DMS 273 (cell line): ENCODE measurements around the gene AUTS2.

ENCODE experiments used
- DNase-seq: peaks from one replicate; lab custom pipeline; 2025; ENCODE audit not compliant: unreplicated experiment; lab: John Stamatoyannopoulos, UW

AUTS2 gene

DNA sequence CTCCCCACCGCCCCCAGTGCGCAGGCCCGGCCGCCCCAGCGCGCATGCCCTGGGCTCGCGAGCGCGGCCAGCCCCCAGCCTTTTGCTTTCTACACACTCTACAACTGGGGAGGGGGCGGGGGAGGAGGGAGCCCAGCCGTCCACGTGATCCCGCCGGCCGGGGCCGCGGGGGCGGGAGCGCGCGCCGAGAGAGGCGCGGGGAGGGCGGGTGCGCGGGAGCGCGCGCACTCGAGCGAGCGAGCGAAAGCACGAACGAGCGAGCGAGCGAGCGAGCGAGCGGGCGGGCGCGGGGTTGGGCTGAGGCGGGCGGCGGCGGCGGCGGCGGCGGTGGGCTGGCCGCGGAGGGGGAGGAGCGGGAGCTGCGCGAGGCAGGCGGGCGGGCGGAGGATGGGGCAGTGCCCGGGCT lies at the start of gene AUTS2:
AUTS2 (plus strand) TSS at position 395 of the 406 bp plus-strand sequence. CDS start 1,179 bp downstream, outside the sequence.
- peak; percentile 100 for DNase-seq

DNA sequence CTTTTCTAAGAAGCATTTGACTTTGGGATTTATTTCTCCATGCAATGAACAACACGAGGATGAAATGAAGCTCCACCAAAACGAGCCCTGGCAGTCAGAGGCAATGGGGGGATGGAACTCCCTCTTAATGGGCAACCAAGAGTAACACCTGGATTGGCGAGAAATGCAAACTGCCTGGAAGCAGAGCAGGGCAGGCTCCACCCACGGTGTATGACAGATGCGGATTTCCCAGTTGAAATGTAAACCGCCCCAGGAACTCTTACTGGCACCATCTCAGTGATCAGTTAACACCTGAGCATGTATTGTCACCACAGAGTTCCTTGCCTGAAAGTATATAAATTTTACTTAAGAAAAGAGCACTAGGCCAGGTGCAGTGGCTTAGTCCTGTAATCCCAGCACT lies 47.3 kb upstream of the AUTS2 start:
- no peak for DNase-seq

DNA sequence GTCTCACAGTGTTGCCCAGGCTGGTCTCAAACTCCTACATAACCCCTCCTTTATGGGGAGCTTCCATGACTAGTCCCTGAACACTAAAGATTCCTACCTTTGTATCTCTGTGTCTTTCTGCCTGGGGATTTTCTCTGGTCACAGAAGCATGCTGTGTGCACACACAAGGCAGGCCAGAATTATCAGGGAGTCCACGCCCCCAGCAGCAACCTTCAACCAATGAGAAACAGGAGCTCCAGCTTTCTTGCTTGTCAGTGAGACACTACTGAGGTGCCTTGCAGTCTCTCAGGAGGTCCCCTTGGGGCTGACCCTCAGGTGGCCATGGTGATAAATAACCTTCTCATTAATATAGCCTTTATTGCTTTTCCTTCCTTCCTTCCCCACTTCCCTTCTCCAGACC lies 45.1 kb upstream of the AUTS2 start:
- DNase-seq: no peak

DNA sequence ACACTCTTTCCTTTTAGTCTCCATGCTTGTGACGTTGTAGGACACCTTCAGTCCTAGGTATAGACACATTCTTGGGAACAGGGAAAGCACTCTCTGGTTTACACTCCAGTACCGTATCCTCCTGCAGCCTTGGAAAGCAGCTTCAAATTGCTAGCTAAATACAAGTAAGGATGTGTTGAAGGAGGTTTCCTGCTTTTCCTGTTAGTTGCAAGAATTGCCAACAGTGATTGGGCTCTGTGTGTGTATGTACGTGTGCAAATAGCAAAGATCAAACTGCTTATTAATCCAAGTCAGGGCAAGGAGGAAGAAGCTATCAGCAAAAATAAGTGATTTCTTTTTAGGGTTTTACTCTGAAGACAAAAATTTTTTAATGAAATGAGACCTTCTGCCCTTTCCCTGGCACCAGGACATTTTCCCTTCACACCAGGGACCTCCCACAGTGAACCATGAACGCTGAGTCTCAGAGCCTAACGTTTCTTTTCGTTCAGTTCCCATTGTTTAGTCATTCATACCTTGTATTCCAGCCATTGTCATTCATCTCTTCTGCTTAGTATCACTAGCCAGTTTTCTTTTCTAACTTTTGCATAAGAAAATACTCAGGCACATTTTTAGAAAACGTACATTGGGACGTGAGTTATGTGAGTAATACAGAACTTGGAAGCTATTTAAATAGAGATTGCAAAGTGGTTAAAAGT lies 36.9 kb upstream of the AUTS2 start:
- no peak for DNase-seq

DNA sequence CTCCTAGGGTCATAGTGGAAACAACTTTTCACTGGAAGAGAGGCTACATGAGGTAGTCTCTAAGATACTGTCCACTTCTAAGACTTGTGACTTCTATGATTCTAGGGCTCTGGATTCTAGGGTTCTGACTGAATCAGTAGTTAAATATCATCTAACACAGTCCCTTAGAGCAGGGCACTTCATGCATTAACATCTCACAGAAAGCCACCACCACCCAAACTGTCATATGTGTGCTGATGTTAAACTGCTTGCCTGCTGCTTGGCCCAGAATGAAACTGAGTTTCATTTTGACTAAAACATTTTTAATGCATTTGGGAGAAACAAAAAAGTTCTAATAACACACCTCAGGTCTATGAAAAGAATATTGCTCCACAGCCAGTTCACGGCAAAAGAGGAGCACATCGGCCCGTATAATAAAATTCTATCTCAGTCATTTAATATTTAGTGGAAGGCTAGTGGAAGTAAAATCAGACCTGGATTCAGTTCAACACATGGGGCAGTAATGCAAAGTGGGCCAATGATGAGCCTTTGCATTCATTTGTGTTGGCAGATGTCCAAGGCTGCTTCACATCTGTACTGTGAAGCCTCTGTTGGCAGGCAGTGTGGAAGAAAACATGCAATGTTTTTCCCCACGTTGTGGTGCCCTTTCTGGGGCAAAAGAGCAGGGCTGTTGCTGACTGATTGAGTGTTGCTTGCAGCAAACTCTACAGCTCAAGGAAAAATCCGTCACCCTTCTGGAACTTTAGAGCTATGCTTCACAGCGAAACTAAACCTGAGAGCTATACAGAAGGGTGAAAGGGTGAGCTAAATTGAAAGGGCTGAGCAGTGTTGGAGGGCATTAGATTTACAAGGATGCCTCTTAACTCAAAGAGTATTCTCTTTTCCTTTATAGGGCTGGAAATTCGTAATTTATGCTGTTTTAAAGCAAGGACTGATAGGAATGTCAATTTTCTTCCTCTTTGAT lies 33.5 kb upstream of the AUTS2 start:
- DNase-seq: peak; percentile 96

DNA sequence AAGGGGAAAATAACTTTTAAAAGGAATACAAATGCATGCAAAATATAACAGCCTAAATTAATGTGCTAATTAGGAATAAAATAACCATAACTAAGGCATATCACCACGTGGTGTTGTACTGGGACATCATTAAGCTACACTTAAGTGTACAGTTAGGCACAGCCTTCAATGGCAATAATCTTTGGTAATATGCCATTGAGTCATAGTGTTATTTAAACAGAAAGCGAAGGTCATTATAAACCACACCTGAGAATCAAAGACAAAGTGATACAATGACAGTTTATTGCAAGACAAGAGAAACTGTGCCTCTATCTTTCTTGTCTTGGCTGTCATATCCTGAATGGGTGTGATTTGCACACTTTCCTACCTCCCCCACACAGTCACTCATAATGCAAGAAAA lies 30.5 kb upstream of the AUTS2 start:
- DNase-seq: no peak

DNA sequence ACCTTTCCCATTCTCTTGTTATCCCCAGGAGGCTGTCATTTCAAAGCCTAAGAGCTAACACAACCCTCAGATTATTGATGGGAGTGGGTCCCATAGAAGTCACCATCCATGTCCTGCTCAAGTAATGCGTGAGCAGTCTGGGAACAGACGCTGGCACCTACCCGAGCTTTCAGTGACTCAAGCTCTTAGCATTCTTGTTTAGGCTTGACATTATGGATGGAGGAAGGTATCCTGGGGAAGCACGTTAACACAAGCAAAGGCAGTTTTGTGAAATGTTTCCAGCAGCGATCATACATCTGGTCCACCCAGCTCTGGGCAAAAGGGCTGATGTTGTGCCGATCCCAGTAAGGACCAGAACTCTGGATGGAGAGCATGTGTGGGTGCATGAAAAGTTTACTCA lies 30.0 kb upstream of the AUTS2 start:
- no peak for DNase-seq

DNA sequence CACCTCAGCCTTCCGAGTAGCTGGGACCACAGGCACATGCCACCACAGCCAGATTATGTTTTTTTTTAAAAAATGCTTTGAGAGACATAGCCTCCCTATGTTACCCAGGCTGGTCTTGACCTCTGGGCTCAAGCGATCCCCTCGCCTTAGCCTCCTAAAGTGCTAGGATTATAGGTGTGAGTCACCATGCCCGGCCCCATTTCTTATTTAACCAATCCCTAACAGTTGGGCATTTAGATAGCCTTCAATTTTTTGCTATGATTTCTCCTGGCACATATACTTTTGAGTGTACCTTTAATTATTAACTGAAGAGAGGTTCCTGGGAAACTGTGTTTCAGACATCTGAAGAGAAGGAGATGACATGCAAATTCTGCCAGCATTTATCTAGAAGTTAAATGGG lies 22.6 kb upstream of the AUTS2 start:
- DNase-seq: no peak

DNA sequence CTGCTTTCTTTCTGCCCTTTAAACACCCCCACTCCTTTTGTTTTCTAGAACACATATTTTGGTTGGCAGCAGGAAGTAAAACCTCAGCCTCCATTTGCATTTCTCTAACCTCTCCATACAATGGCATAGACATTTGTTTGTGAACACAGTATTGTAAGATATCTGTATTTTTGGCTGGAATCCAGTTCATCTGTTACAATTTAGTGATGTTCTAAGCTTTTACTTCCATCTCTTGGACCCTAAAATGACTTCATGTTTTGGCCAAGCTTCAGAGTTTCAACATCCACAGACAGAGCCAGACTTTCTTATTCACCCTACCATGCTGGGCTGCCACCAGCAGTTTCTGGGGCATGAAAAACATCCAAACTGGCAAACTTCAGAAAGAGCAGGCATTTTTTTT lies 21.1 kb upstream of the AUTS2 start:
- DNase-seq: peak; percentile 14

DNA sequence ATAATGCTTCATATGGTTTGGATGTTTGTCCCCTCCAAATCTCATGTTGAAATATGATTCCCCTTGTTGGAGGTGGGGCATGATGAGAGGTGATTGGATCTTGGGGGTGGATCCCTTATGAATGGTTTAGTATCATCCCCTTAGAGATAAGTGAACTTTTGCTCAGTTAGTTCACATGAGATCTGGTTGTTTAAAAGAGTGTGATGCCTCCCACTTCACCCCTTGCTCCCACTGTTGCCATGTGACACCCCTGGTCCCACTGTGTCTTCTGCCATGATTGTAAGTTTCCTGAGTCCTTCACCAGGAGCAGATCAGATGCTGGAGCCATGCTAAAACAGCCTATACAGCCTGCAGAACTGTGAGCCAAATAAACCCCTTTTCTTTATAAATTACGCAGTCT lies 13.1 kb upstream of the AUTS2 start:
- no peak for DNase-seq

DNA sequence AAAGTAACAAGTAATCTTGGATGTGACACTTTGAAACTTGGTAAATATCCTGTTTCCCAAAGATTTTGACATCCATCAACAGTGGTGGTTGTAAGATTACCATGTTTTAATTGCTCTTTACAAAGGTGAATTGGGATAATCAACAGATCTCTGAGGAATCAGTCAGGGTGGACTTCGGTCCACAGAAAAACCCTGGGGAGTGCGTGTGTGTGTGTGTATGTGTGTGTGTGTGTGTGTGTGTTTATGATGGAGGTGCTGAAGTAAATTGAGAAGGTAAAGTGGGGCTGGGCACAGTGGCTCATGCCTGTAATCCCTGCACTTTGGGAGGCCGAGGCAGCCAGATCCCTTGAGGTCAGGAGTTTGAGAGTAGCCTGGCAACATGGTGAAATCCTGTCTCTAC lies 12.0 kb upstream of the AUTS2 start:
- no peak for DNase-seq

DNA sequence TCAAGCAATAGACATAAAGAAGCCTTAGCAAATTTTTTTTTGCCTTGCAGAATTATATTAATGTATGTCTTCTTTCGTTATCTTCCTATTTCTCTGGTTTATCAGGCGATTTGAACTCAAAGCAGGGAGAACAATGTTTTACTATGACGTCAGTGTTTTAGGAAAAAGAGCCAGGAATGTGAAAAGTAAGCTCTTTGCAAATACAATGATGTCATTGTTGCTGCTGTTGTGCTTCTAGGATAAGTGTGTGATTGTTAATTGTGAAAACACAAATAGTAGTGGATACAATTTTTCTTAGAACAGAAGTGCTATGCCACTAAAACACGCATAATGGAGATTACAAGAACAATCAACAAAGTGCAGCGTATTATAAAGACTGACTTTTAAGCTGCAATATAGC lies 9.5 kb upstream of the AUTS2 start:
- no peak for DNase-seq

DNA sequence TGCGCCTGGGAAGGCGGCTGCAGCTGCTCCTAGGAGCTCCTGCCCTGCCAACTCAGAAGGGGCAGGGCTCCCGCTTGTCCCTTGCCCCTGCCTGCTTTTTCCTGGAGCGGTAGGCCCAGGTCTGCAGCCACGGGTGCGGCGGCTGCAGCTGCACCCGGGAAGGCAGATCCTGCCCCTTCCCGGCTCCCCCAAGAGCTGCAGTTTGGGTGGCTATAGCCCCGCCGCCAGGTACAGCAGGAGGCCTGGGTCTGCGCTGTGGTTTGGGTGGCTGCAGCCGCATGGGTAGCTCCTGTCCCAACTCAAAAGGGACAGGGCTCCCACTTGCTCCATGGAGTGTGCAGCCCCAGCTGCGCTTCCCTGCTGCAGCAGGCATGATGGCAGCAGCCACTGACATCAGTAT lies 6.5 kb upstream of the AUTS2 start:
- DNase-seq: no peak

DNA sequence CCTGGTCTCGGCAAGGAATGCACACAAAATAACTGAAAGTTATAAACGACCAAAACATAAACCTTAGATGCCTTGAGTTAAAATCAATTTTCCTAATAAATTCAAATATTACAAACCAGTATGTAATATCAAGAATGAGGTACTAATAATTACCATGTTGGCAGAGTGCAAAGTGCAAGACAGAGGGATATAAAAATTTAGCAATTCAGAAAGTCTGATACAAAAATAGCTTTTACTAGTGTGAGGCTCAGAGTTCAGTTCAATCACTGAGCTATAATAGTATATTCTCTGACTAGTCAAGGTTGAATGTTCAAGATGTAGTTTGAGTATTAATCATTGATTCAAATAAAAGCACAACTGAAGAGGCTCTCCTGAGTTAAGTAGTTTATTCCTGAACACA lies 4.8 kb upstream of the AUTS2 start:
- no peak for DNase-seq

DNA sequence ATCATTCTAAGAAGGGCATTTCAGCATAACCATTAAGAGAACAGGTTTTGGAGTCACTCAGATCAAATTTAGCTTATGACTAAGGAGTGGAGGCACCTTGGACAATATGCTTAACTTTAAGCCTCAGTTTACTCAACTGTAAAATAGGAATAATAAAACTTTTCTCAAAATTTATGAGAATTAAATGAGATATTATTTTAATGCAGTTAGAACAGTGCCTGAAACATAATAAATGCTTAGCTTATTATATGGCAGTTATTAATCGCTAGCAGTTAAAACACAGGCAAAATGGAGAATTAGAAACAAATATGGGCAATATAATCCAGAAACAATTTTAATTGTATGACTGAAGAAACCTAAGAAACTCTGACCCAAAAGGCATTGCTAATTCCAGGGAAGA lies 2.9 kb upstream of the AUTS2 start:
- DNase-seq: no peak

DNA sequence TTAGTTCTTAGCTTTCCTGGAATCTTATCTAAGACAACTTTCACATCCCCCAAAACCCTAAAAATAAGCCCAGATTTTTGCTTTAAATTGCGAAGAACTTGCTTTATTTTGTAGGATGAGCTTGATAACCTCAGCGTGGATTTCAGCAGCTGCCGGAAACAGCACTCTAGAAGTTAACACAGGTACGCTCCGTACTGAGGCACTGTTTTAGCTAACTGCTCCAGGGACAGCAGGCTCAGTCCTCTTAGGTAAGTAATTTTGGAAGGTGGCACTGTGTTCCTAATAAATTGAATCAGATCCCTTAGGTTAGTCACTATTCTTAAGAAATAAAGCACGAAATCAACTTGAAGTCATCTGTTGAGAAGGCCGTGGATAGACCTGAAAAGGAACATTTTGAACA lies 2.2 kb upstream of the AUTS2 start:
- no peak for DNase-seq

DNA sequence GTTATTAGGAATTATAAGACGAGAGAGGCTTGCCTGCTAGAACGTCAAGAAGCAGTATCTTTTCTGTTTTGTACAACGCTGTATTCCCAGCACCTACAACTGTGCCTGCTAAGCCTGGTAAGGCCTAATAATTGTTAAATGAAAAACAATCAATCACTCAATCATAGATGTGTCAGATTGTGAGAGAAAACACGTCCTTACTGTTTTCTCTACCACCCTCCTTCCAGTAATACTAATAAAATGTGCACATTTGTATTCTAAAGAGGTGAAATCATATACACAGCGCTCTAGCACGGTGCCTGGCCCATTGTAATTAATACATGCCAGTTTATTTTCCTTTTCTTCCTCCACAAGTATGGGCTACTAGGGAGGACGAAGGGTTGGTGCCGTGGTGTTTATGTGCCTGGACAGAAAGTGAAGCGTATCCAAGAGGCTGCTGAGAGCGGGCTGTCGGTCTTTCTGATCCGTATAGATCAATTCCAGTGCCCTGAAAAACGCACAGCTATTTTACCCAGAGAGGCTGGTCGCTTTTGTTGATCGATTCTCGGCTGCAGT lies 1.5 kb upstream of the AUTS2 start:
- DNase-seq: no peak

DNA sequence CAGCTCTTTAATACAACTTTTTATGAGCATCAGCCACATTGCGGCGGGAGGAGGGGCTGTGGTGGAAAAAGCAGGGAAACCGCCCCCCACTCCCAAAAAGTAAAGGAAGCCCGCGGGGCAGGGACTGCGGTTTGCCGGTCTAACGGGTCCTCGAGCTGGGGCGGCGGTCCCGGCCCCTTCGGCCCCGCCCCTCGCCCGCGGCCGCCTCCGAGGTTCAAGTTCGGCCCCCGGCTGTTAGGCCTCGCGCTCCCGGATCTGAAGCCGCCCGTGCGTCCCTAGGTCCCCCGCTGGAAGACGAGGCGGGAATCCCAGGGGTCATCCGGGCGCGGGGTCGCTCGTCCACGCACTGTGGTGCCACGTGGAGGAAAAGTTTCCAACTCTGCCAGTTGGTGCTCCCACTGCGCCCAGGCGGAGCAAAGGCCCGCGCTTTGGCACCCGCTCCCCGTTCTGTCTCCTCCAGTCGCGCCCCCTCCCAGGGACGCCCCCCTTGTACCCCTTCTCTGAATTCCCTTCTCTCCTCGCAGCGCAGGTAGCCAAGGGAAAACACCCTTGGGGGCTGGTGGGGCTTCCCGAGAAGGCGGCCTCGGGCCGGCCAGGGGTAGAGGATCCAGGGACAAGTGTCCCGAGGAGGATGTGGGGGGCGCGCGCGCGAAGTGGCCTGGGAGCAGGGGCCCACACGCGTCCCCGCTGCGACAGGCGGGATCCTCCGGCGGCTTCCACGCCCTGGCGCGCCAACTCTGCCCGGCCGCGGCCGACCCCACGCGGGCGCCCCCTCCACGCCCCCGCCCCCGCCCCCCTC lies 798 bp upstream of the AUTS2 start:
- peak; percentile 88 for DNase-seq

DNA sequence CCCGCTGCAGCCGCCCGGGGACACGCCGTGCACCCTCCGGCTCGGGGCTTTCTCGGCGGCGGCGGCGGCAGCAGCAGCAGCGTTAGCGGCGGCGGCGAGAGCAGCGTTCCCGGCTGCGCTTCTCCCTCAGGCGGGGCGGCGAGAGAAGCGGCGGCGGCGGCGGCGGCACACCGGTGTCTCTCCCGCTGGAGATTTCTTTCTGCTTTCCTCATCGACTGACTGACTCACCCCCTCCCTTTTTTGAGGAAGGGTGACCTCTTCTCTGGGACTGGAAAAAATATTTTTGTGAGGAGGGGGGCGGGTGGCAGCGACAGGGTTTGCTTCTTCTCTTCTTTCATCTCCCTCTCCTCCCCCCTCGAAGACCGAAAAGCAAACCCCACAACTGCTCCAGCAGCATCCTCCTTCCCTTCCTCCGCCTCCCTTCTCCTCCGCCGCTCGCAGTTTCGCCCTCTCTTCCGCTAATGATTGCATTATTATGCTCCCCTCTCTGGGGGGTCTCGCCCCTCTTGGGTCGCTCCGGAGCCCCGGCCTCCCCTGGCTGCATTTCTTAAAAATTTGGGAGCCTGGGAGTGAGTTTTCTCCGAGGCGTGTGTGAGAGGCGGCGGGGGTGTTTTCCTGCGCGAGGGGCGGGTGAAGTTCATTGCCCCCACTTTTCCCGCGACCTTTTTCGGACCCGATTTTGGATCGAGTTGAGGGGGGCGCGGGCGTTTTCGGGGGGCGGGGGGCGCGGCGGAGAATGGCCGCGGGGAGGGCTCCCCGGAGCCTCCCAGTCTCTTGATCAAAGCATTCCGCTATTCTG lies 411 bp downstream of the AUTS2 start:
- peak; percentile 91 for DNase-seq

DNA sequence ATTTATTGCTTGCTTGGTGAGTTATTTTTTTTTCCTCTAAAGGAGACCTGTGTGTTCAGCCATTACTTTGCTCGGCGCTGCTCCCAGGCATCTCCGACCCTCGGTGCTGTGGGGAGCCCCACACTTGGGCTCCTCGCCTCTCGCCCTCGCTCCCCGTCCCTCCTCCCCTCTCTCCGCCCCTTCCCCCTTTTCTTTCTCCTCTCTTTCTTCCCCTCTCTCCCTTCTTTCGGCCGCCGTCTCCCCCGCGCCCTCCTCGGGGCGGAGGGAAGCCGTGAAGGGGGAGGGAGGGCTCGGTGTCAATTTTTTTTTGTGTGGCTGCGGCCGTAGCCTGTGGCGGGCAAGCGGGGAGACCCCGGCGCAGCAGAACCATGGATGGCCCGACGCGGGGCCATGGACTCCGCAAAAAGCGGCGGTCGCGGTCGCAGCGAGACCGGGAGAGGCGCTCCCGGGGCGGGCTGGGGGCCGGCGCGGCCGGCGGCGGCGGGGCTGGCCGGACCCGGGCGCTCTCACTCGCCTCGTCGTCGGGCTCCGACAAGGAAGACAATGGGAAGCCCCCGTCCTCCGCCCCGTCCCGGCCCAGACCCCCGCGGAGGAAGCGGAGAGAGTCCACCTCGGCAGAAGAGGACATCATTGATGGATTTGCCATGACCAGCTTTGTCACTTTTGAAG lies 1.1 kb downstream of the AUTS2 start:
- peak; percentile 78 for DNase-seq
